Fibroblast of skin of right quadriceps (primary cell): ENCODE results near the gene NUP214.

Source experiments
- DNase-seq: peaks from one replicate; pipeline ENCODE4 v3.0.0-alpha.2; 2013

NUP214 gene

DNA sequence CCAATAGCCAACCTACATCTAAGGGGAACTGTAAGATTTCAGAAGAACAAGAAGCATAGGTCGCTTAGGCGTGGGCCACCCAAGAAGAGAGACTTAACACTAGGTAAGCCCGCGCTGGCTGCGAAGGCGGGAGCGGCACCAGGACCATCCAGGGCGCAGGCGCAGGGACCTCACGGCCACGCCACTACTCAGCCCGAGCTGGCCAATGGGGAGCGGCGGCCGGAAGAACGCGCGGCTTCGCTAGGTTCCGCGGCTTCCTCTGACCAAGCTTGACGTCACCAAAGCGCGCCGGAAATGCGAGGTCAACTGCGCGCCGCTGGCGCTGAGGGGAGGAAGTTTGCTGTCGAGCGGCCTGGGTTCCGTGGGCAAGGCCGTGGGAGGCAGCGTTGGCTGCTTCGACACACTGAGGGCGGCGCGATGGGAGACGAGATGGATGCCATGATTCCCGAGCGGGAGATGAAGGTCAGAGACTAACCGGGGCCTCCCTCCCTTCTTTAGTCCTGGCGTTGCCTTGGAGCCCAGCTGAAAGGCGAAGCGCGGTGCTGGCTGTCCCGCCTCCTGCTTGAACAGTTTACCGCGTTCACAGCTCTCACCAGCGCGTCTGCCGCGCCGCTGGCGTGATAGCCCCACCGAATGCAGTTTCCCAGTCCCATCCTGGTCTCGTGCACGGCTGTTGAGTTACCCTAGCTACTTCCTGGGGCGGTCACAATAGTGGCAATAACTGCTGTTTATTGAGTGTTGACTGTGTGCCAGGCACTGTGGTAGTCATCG, at the start of gene NUP214:
NUP214 (plus strand) TSS at position 299 of the 771 bp plus-strand sequence; CDS start at position 418, 119 bp downstream.
- DNase-seq, result peak; percentile 97

GRCh38 chr9:131076347-131077195, 48.8 kb upstream of the NUP214 start:
- no peak for DNase-seq

DNA sequence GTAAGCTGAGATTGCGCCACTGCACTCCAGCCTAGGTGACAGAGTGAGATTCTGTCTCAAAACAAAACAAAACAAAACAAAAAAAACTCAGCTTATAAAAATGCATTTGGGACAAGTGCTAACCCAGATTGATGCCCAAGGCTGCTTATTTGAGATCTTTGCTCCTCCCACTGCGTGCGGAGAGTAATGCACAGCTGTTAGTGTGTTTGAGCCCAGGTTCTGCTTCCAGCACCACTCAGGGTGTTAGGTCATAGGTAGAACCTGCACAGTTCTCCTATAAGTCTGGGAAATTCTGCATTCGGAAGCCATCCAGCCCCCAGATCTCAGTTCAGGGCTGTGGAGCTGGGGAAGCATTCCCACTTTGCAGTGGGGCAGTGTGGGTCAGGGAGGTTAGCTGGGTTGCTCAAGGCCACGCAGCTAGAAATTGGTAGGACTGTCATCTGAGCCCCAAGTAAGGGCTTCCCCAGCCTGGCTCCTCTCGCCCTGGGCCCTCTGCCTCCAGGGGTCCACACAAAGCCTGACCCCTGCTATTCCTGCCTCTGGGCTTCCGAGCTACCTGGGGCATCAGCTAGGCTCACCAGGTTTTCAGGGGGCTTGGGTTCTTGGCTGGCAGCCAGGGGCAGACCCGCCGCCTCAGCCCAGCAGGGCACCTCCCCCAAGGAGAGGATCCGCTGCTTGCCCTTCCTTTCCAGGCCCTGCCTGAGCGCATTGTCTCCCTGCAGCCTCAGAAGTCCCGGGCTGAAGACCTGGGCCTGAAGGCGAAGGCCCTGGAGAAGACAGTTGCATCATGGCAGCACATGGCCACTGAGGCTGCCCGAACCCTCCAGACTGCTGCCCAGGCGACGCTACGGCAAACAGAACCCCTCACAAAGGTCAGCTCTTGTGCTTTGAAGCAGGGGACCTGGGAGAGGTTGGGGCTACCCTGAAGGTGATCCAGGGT, 46.7 kb upstream of the NUP214 start:
- DNase-seq, result no peak

- DNase-seq, result no peak
Observed at GRCh38 chr9:131080589-131080988, 44.8 kb upstream of the NUP214 start.

GRCh38 chr9:131081868-131082267, 43.5 kb upstream of the NUP214 start:
- DNase-seq, result no peak

GRCh38 chr9:131082774-131083512, 42.4 kb upstream of the NUP214 start:
- no peak for DNase-seq

GRCh38 chr9:131084661-131085369, 40.6 kb upstream of the NUP214 start:
- DNase-seq, result no peak

DNA sequence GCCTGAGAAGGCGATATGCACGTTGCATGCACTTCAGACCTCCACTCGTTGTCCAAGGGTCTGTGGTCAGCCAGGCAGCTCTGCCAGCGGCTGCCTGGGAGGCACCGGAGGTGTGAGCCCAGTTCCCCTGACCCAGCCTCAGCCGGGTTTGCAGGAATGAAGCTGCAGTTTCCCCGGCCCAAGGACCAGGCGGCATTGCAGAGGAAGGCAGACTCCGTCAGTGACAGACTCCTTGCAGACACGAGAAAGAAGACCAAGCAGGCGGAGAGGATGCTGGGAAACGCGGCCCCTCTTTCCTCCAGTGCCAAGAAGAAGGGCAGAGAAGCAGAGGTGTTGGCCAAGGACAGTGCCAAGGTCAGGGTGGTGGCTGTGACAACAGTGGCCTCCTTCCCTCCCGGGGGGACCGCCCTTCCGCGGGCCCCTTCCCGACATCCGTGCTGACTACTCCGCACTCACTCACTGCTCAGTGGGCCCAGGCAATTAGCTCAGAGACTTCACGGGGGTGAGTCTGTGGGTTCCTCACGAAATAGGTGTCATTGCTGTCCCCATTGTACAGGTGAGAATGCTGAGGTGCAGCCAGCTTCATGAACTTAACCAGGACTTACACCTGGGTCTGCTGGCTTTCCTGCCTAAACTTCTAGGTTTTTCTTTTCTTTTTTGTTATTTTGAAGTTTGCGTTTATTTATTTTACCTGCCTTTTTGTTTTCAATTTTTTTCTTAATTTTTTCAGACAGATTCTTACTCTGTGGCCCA, 39.8 kb upstream of the NUP214 start:
- no peak for DNase-seq

GRCh38 chr9:131087354-131087893, 38.0 kb upstream of the NUP214 start:
- no peak for DNase-seq

DNA sequence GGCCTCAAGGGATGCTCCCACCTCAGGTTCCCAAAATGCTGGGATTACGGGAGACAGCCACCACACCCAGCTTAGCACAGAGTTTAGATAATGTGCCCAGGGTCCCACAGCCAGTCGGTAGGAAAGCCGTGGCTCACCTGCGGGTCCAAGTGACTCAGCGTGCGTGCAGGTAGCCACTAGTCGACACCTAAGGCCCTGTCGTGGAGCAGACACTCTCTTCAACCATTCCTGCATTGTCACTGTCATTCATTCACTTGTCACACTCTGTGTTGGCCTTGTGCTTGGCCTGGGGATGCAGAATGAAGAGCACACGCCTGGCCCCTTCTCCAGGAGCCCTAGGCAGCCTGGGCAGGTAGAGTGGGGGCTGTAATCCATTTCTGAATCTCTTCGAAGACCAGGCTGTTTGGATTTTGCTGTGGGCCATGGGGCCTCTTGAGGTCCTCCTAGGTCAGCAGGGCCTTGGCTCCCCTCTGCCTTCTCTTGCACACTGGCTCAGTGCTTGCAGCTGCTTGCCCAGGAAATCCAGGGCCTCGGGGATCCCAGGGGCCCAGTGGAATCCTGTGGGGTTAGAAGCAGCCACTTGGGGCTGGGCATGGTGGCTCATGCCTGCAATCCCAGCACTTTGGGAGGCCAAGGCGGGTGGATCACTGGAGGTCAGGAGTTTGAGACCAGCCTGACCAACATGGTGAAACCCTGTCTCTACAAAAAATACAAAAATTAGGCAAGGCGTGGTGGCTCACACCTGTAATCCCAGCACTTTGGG, 35.2 kb upstream of the NUP214 start:
- no peak for DNase-seq

DNA sequence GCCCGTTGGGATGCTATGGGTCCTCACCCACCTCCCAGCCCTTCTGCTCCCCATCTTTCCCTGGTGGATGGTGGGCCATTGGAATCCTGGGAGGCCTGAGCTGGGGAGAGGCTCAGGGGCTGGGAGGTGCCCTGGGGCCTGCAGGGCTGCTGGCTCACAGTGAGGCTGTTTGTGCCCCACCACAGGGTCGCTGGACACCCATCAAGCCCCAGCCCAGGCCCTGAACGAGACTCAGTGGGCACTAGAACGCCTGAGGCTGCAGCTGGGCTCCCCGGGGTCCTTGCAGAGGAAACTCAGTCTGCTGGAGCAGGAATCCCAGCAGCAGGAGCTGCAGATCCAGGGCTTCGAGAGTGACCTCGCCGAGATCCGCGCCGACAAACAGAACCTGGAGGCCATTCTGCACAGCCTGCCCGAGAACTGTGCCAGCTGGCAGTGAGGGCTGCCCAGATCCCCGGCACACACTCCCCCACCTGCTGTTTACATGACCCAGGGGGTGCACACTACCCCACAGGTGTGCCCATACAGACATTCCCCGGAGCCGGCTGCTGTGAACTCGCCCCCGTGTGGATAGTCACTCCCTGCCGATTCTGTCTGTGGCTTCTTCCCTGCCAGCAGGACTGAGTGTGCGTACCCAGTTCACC, 33.9 kb upstream of the NUP214 start:
- no peak for DNase-seq

GRCh38 chr9:131092030-131092429, 33.4 kb upstream of the NUP214 start:
- no peak for DNase-seq

GRCh38 chr9:131092548-131093440, 32.6 kb upstream of the NUP214 start:
- no peak for DNase-seq

GRCh38 chr9:131094015-131094414, 31.4 kb upstream of the NUP214 start:
- DNase-seq, result no peak

GRCh38 chr9:131094622-131095021, 30.8 kb upstream of the NUP214 start:
- DNase-seq, result peak; percentile 41

GRCh38 chr9:131095666-131096268, 29.6 kb upstream of the NUP214 start:
- no peak for DNase-seq

DNA sequence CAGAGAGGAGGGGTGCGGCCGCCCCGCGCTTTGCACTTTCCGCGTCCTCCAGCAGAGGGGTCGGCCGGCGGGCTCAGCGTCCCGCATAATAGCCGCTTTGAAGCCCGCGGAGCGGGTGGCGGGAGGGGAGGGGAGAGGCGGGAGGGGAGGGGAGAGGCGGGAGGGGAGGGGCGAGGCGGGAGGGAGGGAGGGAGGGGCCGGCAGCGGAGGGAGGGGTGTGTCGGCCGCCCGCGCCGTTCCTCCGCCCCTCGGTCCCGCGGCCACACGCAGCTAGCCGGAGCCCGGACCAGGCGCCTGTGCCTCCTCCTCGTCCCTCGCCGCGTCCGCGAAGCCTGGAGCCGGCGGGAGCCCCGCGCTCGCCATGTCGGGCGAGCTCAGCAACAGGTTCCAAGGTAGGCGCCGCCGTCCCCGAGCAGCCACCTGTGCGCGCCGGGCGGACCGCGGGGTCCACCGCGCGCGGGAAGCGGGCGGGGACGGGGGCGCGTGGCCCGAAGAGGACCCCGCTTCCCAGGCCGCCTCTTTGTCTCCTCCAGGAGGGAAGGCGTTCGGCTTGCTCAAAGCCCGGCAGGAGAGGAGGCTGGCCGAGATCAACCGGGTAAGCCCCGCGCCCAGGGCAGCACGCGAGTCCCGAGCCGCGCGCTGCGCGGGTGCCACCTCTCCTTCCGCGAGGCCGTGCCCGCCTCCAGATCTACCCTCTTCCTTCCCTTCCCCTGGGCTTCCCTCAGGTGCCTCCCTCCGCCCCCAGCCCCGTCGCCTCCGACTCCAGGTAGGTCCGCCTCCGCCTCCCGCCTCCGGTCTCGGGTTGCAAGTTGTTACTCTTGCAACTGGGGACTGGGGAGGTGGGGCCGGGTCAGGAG, 28.9 kb upstream of the NUP214 start, which contains the start of gene AIF1L:
AIF1L (plus strand) TSS at position 263 of the 857 bp plus-strand sequence; CDS start at position 362, 99 bp downstream.
- DNase-seq, result no peak
